GM19351 (cell line): ENCODE data around the gene FEM1C.
A peak's percentile ranks its signal among the peaks of the same experiment; 100 is the strongest.

ENCODE experiments used
- ATAC-seq: cut with Tn5 transposase; IDR thresholded peaks from one replicate; pipeline ENCODE4 v1.9.1; 2021; ENCODE audit warnings: mild to moderate bottlenecking, moderate library complexity; ENCODE audit not compliant: unreplicated experiment

FEM1C gene

DNA sequence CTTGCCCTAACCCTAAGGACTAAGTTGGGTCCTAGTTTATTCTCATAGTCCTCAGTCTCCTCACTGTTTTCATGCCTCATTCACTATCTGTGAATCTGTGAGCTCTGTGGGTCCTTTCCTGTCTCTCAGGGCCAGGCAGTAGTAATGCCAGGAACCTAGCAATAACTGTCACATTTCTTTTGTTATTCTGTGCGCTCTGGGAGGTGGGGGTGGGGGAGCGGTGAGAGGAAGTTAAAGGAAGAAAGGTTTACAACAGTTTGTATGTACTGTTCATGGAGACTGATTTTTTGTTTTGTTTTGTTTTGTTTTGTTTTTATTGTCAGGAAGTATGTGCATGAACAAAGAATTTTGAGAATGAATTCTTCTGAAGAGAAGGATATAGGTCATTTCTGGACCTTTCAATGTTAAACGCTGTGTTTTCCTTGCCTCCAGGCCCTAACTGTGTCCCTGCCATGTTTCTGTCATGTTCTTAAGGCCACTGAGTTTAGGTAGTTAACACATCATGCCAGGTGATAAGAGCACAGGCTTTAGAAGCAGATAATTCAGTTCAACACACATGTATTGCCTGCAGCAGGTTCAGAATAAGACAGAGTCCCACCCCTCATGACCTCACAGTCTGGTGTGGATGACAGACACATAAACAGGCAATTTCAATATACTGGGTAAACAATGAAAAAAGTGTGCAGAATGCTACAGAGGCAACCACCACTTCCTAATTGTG is 13.3 kb upstream of the FEM1C start:
- ATAC-seq: no peak

DNA sequence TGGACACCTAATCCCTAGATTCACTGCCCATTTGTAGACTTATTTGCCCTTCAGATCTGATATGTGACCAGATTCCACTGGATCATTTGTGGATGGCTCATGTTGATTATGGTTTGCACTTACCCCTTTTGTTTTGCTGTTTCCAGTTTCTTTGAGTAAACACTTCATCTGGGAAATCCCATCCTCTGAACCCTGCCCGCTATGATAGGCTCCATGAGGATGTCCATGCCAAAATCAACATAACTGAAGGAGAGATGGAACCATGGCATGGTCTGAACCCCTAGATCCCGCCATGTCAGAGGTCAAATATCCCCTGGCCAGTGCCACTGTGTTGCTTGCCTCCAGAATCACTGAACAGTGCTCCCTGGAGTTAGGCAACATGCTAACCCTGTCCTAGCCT is 11.7 kb upstream of the FEM1C start:
- ATAC-seq: no peak

DNA sequence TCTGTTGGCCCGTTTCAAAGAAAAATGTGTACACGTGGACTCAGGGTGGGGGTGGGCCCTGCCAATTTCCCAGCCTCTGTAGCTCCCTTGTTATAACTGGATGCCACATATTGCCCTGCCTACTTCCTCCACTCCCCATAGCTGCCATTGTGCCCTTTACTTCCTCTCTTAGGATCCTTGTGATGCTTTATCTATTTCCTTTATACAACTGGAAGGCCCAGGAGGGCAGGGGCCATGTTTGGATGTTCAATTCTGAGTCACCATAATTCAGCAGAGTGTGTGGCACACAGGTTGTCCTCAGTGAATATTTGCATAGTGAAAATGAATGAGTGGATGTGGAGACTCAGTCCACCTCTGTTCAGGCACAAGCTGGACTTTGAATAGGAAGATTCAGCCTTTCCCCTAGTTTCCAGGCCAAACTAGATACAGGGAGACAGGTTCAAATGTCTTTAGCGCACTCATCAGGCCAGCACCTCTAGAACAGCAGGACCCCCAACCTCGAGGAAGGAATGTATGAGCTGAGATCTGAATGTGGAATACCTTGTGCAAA is 10.6 kb upstream of the FEM1C start:
- ATAC-seq: no peak

DNA sequence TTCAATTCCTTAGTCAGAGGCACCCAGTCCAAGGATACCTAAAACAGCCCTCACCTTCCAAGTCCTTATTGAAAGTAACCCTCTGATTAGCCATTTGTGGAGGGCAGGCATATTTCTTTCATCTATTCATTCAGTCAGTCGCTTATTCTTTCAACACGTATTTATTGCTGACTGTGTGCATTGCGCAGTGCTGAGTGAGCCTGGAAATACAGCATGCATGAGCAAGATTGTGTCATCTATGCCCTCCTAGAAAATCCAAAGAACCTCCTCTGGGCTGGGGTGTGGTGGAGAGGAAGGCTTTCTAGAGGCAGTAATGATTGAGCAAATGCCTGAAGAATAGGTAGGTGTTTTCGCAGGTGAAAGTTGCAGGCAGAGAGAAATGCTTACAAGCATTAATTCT is 8.5 kb upstream of the FEM1C start:
- ATAC-seq: no peak

DNA sequence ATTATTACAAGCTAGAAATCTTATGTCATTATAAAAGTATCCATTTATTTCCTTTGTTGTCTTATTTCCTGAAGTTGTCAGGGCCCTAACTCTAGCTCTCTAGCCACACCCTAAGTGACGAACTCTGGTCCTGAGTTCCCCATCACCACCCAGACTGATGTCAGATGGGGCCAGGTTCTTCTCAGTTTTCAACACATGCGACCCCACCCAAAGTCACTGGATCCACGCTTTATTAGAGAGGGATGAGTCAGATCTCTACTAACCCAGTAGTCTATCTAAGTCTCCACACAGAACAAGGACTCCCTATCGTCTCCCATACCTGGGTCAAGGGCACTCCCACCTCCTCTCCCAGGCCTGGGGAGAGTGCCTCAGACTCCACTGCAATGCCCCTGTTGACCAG is 6.8 kb upstream of the FEM1C start:
- no peak for ATAC-seq

- no peak for ATAC-seq
Observed at GRCh38 chr5:115549154-115549553, 4.6 kb upstream of the FEM1C start.

GRCh38 chr5:115548683-115549082 is 4.1 kb upstream of the FEM1C start:
- no peak for ATAC-seq

DNA sequence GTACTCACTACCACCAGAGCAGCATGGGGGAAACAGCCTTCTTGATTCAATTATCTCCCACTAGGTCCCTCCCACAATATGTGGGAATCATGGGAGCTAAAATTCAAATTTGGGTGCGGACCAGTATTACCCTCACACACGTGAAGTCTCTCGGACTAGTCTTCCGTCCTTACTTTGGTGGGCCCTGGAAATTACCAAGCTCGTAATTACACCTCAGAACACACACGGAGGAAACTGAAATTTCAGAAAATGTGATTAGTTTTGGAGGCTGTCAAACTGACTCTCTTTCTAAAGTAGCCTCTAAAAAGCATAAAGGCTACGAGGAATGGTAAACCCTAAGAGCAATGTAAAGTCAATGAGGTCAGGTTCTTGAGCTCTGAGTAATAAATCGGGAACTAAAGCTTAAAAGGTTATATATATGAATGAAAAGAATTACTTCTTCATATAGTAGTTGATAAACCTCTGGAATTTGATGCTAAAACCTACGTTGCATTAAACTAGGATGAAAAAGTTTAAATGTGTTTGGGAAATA is 842 bp upstream of the FEM1C start:
- ATAC-seq: no peak

DNA sequence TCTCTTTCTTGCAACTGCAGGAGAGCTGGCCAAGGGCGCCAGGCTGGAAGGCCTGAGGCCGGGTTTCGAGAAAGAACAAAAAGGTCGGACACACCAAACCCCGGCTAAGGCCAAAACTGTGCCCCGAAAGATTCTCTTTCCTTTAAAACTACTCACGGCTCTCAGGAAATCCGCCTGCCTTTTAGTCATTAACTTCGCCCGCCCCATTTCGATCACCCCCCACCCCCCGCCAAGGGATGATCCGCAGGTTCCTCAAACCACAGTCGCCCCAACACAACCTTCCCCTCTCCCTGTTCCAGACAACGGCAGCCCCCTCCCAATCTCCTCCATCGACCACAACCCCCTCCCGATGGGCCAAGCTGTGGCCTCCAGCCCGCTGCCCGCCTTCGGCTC is 536 bp downstream of the FEM1C start:
- peak; percentile 3 for ATAC-seq

- peak; percentile 29 for ATAC-seq
Observed at GRCh38 chr5:115543365-115544042, 1.1 kb downstream of the FEM1C start.

DNA sequence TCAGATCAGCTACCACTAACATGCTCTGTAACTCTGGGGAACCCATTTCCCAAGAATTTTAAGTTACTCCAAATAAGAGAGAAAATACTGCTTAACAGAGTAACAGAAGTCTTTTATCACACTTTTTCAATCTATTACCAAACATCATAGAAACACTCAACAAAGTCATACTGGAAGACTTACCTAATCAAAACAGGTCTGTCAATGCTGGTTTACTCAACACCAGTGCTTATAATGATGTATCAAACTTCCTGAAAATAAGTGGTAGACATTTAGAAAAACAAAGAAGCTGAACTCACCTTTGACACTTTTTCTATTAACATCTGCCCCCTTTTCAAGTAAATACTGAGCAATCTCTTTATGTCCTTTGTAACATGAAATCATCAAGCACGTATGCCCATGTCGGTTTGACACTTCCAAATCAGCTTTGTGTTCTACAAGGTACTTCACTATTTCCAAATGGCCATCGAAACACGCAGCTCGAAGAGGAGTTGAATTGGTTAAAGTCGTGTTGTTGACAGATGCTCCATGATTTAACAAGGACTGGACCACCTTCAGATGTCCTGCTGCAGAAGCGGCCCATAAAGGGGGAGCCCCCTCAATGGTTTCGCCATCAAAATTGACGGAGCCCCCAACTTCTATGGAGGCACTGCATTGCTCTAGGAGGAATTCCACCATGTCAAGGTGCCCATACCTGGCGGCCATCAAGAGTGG is 1.8 kb downstream of the FEM1C start:
- no peak for ATAC-seq

GRCh38 chr5:115542086-115542485 is 2.5 kb downstream of the FEM1C start:
- ATAC-seq: no peak

GRCh38 chr5:115541611-115542010 is 3.0 kb downstream of the FEM1C start:
- no peak for ATAC-seq

DNA sequence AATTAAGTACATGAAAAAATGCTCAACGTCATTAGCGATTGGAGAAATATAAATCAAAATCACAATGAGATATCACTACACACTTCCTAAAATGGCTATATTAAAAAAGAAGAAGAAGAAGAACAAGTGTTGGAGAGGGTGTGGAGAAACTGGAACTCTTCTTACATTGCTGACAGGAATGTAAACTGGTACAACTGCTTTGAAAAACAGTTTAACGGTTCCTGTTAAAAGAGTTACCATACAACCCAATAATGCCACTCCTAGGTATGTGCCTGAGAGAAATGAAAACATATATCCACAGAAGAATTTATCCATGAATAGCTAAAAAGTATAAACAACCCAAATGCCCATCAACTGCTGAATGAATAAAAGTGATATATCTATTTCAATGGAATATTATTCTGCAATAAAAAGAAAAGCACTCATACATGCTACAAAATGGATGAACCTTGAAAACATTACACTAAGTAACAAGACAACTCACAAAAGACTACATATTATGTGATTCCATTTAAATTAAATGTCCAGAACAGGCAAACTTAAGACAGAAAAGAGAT is 9.0 kb downstream of the FEM1C start:
- ATAC-seq: no peak

GRCh38 chr5:115532517-115532916 is 12.1 kb downstream of the FEM1C start:
- no peak for ATAC-seq

- no peak for ATAC-seq
Observed at GRCh38 chr5:115531787-115532367, 12.7 kb downstream of the FEM1C start.

- ATAC-seq: no peak
Observed at GRCh38 chr5:115531380-115531779, 13.2 kb downstream of the FEM1C start.

DNA sequence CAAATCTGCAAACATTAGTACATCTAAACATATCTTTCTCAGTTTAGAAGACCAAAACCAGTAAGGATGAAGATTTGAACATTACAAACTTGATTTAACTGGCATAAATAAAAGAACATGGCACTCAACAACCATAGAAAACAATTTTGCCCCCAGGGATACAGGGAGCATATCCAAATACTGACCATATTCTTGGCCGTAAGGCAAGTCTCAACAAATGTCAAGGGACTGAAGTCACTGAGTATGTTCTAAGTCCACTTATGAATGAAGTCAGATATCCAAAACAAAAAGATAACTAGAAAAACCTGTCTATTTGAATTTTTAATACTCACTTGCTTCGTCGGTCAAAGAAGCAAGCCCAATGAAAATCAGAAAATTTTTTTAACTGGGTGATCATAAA is 14.1 kb downstream of the FEM1C start:
- no peak for ATAC-seq

GRCh38 chr5:115526604-115527003 is 18.0 kb downstream of the FEM1C start:
- no peak for ATAC-seq

DNA sequence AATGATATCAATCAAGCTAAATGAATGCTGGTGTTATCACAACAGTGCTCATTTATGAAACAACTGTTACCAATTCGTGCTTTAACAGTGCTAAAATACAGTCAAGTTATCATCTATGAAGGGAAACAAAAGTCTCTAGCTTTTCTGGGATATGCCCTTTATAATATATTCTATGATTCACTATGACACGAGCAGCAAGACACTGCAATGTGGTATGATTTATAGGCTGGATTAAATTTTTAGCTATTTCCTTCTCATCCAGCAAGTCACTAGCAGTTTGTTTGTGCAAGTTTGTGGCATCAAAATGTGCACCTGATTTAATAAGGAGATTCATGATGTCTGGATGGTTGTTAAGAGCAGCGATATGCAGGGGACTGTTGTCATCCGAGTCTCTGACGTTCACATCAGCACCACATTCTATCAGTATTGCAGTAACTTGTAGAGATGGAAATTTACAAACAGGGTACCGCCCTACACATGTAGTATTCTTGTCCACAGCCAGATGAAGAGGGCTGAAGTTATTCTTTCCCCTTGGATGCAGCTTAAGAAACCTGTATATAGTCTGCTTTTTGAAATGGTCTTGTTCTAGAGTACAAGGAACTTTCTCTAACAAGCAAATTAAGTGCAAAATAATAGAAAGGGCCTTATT is 20.3 kb downstream of the FEM1C start:
- no peak for ATAC-seq
